ENCODE measurements around the gene RAB4B. TPM values are rescaled to one million over a fixed set of nuclear protein-coding genes. Genes with fewer than 3 reads are reported as not detected.
"Not testable (repeated sequence)": the region's sequence is repeated elsewhere in the genome, so short reads cannot be mapped to it uniquely, and the experiment has no call there.

Gene RAB4B
- total RNA-seq, 1 experiment from 2014 or later: 19.9 TPM

DNA sequence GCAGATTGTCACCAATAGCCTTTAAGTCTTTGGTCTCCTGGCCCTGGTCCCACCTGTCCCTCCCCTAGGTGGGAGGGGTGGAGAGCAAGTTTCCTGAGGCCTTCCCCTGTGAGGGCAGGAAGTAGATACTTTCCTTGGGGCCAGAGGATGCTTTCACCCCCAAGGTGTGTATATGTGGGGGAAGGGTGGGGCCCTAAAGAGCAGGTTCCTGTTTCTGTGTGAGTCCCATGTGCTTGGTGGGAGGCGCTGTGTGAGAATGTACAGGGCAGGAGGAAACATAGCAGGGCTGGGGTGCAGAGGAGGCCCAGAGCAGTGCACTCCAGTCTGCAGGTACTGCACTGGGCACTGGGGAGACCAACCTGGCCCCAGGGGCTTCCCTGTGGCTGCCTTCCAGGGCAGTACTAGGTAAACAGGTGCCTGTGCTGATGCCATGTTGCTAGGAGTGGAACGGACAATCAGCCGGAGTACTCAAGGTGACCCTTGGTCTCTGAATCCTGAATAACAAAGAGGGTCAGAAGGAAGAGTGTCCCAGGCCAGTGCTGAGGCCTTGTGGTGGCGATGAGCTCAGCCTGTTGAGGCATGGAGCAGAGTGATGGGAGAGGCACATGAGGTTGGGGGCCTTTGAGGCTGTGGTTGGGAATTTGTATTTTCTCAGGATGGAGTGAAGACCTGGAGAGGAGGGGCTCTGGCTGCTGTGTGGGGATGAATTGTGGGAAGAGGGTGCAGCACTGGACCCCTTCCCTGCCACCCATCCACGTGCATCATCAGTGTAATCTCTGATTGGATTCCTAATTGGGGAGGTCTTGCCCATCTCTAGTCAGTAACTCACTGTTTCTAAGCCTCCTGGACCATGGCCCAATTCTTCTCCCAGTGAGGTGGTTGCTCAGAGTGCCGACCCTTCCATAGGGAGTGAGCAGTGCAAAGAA, 26.1 kb downstream of the RAB4B start:
- DNase-seq (ENCODE audit: low spot score): no peak

DNA sequence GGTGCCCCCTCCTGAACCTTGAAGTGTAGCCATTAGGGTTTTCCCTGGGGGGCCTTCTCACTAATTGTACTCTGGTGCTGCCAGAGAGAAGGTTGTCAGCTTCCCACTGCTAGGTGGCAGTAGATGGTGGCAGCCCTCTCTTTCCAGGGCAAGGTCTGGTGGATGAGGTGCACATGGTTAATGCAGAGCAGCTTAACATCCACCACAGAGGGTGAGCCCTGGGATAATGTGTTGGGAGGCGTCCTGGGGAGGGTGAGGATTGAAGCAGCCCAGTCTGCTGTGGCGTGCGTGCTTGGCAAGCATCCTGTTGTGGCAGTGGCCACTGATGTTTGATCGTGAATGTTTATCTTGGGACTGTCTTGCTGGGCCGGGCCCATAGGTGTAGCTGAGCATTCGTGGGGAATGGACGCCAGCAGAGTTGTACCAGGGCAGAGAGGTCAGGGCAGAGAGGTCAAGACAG, 26.8 kb downstream of the RAB4B start:
- no peak for DNase-seq (ENCODE audit: low spot score)

DNA sequence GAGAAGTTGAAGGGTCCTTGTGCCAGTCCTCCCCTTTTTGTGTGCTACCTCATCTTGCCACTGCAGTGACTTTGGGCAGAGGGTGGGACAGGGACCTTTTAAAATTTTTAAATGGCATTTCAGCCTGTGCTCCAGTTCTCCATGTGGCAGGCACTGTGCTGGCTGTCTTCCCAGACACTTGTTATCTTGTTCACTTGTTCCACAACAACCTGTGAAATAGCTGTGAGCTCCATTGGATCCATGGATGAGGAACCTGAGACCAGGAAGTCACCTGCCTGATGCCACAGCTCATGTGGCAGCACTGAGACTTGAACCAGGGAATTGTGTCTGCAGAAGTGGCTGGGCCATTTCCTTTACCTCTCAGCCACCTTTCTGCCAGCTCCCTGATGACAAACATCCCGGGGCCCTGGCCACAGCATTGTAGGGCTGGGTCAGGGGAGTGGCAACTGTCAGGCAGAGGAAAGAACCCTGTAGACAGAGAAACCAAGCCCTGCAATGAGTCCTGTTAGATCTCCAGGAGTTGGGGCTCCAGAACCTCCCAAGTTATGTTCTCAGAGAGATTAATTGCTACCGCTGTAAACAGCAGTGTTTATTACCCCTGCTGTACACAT, 27.3 kb downstream of the RAB4B start:
- DNase-seq (ENCODE audit: low spot score): no peak

DNA sequence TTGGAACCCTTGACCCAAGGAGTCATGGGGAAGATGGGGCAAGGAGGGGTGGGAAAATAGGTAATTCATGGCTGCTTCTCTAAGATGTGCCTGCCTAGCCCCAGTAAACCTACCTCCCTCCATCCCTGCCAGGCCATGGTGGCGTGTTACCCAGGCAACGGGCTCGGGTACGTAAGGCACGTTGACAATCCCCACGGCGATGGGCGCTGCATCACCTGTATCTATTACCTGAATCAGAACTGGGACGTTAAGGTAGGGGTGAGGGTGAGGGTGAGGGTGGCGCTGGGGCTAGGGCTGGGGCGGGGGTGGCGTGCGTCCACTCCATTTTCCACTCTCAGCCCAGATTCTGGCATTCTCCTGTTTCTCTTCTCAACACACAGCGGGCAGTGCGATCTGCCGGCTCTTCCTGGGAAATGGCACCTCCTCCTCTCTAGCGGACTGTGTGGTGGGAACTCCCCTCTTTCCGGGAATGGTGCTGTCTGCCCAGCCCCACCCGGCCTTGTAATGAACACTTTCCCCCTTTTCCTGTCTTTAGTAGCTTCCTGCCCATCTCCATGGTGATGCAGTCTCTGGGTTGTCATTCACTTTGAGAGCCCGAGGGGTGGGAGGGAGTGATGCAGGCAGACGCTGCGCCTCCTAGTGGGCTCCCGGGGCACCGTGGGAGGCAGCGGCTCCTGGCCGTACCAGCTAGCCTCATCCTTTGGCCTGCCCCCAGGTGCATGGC, 28.5 kb downstream of the RAB4B start:
- DNase-seq (ENCODE audit: low spot score): peak; percentile 79

DNA sequence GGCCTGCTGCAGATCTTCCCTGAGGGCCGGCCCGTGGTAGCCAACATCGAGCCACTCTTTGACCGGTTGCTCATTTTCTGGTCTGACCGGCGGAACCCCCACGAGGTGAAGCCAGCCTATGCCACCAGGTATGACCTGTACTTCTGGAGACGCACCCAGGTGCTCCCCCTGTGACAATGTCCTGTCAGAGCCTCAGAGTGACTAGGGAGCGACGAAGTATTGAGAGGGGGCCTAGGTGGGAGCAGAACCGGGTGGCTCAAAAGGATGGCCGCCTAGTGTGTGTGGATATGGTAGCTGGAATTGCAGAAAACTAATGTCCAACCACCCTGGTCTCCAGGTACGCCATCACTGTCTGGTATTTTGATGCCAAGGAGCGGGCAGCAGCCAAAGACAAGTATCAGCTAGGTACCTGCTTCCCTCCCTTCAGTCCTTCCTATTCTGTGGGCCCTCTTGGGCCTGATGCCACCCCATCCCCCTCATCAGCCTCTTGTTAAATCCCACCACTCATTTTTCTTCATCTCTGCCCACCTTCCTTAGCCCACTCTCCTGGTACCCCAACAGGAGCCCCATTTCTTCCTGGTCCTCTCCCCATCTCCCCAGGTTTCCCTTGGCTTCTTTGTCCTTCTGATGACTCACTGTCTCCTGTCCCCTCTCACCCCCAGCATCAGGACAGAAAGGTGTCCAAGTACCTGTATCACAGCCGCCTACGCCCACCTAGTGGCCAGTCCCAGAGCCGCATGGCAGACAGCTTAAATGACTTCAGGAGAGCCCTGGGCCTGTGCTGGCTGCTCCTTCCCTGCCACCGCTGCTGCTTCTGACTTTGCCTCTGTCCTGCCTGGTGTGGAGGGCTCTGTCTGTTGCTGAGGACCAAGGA, 29.3 kb downstream of the RAB4B start:
- DNase-seq (ENCODE audit: low spot score): no peak

DNA sequence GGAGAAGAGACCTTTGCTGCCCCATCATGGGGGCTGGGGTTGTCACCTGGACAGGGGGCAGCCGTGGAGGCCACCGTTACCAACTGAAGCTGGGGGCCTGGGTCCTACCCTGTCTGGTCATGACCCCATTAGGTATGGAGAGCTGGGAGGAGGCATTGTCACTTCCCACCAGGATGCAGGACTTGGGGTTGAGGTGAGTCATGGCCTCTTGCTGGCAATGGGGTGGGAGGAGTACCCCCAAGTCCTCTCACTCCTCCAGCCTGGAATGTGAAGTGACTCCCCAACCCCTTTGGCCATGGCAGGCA, 29.9 kb downstream of the RAB4B start:
- DNase-seq (ENCODE audit: low spot score): no peak

DNA sequence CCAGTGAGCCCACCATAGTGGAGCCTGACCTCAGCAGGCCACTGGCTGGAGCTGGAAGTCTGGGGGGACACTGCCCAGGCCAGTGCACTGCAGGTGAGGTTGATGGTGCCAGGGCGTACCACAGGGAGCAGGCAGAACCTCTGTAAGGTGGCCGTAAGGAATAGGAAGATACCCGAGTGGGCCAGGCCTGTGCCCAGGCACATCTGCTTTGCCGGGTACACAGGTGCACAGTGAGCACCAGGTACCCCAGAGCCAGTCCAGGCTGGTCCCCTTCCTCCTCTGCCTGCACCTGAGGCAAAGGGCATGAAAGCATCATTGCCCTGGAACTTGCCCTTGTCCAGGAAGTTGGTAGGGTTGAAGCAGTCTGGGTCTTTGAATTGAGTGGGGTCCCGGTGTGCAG, 30.4 kb downstream of the RAB4B start:
- DNase-seq (ENCODE audit: low spot score): no peak

DNA sequence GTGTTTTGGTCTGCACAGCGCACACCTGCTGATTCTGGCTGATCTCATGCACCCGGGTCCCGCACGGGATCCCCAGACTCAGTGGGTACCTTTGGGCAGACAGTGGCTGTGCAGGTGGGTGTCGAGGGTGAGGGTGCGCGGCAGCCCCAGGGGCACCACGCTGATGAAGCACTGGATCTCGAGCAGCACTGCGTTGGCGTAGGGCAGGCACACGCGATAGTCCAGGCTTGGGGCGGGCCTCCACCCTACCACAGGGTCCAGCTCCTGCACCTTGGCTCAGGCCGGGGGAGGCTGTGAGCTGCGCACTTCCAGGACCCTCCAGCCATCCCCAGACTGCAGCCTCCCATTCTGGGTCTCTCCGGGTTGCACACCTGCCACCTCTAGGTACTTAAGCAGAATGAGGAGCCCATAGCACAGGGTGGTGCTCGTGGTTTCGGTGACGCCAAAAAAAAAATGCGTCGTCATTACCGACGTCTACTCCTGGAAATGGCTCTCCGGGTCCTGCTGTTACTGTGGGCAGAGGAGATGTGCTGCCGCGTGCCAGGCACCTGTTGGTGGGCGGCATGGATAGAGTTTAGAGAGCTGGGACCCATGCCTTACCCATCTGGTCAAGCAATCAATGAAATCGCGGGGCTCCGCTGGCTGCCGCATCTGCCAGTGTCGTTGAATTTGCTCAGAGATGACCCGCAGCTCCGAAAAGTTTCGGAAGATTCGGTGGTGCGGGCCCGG, 31.5 kb downstream of the RAB4B start:
- no peak for DNase-seq (ENCODE audit: low spot score)

DNA sequence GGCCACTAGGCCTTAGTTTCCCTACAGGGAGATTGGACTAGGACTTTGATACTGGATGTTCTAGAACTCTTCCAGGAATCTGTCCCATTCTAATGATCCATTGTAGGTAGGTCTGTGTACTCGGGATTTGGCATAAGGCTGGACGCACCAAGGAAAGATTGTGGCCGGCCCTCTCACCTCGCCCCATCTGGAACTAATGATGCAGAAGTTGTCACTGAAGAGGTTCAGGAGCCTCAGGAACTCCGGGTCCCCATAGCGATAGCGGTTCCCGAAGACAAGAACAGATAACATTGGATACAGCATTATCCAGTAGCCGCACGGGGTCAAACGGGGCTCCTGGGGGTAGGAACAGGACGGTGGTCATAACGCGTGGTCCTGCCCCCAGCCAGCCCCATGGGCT, 32.1 kb downstream of the RAB4B start:
- DNase-seq (ENCODE audit: low spot score): no peak

DNA sequence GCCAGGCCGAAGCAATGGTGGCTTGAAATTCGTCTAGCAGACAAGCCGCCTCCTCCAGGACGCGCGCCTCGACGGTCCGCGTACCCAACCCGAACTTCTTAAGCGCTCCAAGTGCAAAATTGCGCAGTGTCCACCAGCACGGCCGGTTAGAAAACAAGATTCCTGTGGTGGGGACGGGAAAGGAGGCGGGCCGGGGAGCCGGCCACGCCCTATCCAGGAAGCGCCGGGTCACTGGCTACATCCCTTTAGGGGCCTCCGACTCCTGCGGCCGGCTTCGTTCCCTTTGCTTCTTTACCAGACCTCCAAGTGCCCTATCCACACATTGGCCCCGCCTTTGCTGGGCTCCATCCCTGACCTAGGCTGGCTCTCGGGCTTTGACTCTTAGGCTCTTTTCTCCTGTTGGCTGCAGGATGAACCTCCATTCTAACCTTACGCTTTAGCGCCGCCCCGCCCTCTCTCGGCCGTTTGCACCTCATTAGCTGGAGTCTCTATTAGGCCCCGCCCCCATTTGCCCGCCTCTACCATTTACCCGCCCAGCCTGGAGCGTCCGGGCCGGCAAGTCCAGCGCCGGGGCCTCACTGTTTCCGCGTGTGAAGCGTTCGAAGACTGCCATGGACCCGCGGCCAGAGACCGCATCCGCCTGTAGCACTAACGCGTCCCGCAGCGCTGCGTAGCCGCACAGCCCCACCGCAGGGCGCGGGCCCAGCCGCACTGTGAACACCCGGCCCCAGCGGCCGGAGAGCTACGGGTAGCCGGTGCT, 32.8 kb downstream of the RAB4B start:
- not testable (repeated sequence) for DNase-seq (ENCODE audit: low spot score)

DNA sequence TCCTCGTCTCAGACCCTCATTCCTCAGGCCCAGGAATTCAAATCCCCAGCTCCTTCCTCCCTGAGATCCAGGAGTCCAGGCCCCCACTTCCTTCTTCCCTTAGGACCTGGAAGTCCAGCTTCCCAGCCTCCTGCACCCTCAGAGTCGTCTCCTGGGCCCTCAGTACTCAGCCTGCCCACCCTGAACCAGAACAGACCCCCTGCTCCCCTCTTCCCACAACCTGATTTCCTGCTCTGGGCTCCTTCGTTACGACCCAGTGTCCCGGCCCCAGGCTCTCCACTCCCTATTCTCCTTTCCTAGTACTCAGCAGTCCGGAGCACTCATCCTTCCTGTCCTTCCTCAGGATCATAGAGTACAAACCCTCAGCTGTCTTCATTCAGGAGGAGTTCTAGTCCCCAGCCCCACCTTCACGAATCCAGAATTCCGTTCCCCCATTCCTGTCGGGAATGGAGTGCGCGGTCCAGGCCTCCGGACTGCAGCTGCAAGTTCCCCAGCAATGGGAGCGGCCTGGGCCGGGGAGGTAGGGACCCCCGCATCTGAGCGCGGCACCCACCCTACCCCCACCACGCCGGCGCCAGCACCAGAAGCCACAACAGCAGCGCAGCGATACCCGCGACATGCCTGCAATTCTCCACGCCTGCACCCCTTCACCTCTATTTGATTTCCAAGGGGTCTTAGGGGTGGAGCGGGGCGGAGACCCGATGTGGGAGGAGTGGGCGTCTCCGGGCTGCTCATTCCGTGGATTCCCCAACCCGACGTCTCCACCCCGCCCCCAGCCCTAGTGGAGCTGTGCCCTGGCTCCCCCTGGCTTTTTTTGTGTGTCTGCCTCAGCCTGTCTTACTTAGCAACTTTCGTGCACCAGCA, 33.7 kb downstream of the RAB4B start:
- DNase-seq (ENCODE audit: low spot score): no peak

DNA sequence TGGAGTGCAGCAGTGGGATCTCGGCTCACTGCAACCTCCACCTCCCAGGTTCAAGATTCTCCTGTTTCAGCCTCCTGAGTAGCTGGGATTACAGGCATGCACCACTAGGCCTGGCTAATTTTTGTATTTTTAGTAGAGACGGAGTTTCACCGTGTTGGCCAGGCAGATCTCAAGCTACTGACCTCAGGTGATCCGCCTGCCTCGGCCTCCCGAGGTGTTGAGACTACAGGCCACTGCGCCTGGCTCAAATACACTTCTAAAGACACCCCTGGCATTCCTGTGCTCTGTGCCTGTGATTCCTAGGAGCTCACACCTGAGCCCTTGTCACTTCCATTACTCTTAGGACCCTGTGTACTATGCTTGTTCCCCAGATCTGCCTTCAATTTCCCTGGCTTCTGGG, 34.5 kb downstream of the RAB4B start:
- DNase-seq (ENCODE audit: low spot score): not testable (repeated sequence)

DNA sequence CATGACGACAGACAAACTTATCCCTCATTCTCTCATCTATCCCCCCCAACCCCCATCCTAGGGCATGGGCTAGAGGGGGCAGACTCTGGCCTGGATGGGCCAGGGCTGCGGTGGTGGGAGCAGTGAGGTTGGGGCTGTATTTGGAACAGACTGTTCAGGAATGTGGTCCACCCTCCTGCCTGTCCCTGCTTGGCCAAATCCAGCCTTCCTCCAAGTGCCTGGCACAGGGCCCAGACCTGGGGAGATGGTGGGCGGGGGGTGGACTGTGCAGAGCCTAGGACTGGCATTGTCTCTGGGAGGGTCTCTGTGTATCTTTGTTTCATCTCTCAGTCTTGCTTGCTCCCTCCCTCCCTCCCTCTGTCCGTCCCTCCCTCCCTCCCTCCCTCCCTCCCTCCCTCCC, 35.1 kb downstream of the RAB4B start:
- no peak for DNase-seq (ENCODE audit: low spot score)

DNA sequence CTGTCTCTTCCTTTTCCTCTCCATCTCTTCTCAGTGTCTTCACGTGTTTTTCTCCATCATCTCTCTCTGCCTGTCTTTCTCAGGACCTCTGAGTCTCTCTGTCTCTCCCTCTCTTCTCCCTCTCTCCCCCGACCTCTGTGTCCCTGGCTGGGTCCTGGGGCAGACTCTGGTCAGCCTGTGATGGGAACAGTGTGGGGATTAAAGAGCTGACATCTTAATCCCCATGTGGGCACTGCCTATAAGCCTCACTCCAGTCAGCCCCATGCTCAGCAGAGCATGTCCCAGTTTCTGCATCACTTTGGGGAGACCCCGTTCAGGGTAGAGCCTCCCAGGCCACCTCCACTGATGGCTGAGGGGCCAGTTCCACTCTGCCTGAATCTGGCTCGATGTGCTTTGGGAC, 37.2 kb downstream of the RAB4B start:
- no peak for DNase-seq (ENCODE audit: low spot score)

DNA sequence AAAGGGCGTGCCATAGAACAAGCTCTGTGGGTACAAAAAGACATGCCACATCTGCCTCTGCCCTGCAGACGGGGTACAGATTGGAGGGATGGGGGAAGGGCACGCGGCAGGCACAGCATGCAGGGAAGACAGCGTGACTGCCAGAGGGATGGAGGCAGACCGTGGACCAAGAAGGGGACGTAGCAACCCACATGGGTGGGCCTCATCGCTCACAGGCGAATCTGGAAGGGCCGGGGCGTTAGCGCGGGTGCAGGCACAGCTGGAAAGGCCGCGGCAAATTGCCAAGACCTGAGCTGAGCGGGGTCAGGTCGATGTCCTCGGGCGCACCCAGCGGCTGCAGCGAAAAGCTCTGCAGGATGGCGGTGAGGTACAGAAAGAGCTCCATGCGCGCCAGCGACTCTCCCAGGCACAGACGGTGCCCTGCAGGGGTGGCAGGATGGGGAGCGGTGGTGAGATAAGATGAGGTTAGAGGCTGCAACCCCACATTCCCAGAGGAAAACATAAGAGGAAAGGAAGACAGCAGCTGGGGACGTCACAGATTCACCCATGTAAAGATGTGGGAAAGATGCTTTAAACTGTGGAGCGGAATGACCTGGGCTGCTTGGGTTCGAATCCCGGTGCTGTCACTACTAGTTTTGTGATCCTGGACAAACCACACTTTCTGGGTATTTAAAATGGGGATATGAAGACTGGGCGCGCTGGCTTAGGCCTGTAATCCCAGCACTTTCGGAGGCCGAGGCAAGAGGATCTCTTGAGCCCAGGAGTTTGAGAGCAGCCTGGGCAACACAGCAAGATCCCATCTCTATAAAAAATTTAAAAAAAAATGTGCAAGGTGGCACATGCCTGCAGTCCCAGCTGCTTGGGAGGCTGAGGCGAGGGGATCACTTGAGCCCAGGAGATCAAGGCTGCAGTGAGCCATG, 40.7 kb downstream of the RAB4B start:
- not testable (repeated sequence) for DNase-seq (ENCODE audit: low spot score)

DNA sequence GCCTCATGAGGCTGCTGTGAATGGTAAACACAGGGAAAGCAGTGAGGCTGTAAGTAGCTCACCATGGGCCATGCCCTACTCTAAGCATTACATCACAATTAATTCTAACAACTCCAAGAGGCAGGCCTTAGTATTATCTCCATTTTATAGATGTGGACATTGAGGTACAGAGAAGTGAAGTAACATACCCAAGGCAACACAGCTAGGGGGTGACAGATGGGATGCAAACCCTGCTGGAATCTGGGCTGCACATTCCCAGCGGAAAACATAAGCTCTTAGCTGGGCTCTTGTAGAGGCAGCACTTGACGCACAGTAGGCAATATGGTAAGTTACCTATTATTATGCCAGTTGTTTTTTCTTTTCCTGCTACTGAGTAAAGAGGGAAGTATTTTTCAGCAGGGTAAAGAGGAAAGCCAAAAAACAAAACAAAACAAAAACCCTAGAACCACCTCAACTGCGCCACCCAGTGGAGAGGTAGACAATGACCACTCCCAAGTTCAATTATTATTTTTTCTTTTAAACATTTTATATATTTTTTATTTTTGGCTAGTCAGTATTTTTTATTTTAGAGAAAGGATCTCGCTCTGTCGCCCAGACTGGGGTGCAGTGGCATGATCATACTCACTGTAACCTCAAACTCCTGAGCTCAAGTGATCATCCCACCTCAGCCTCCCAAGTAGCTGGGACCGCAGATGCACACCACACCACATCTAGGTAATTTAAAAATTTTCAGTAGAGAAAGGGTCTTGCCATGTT, 41.6 kb downstream of the RAB4B start:
- DNase-seq (ENCODE audit: low spot score): peak; percentile 37

DNA sequence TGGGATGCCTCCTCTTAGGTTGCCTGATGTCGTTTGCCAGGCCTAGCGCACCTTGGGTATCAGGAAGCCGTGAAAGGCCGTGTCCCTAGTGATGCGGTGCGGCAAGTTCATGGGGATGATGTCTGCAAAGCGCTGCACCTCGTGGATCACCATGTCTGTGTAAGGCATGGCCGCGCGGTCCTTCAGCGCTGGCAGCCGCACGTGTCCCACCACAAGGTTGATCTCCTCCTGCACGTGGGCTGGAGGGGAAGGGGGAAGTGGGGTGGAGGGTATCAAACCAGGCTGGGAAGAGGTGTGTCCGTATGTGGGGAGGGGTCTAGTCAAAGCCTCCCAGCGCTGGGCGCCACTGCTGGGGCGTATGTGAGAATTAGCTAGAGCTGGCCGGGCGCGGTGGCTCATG, 44.1 kb downstream of the RAB4B start:
- DNase-seq (ENCODE audit: low spot score): no peak

Measured in A172 (cell line).